GM12874 (cell line): Measurements from ENCODE around the gene ANTKMT.

ENCODE experiments used
- TF ChIP-seq, protein P1 (sequence below): IDR thresholded peaks from 2 replicates; pipeline ENCODE4 v1.5.1; 2011; ENCODE audit warnings: low read depth, mild to moderate bottlenecking, control low read depth, low read length, moderate library complexity; ENCODE audit not compliant: insufficient read depth

Gene ANTKMT

DNA sequence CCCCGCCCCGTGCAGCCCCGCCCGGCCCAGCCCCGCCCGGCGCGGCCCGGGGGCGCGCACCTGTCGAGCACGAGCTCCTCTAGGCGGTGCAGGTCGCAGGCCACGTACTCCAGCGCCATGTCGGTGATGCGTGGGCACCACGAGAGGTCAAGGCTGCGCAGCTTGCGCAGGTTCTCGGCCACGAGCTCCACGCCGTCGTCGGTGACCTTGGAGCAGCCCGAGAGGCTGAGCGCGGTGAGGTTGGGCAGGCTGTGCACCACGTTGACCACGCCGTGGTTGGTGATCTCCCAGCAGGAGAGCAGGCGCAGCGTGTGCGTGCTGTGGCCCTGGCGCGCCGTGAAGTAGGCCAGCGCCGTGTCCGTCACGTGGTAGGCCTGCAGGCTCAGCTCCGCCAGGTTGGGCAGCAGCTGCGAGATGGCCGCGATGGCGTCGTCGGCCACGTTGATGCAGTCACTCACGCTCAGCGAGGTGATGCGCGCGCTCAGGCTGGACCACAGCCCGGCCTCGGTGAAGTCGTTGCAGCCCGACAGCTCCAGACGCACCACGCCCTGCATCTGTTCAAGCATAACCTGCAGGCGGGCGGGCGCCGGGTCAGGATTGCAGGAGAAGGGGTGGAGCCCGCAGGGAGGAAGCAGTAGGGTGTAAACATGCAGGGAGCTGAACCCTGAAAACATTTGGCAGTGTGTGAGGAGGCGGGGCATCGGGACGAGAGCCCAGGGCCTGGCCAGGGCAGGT, 25.4 kb upstream of the ANTKMT start:
- TF ChIP-seq, protein P1, sequence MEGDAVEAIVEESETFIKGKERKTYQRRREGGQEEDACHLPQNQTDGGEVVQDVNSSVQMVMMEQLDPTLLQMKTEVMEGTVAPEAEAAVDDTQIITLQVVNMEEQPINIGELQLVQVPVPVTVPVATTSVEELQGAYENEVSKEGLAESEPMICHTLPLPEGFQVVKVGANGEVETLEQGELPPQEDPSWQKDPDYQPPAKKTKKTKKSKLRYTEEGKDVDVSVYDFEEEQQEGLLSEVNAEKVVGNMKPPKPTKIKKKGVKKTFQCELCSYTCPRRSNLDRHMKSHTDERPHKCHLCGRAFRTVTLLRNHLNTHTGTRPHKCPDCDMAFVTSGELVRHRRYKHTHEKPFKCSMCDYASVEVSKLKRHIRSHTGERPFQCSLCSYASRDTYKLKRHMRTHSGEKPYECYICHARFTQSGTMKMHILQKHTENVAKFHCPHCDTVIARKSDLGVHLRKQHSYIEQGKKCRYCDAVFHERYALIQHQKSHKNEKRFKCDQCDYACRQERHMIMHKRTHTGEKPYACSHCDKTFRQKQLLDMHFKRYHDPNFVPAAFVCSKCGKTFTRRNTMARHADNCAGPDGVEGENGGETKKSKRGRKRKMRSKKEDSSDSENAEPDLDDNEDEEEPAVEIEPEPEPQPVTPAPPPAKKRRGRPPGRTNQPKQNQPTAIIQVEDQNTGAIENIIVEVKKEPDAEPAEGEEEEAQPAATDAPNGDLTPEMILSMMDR, result no peak

DNA sequence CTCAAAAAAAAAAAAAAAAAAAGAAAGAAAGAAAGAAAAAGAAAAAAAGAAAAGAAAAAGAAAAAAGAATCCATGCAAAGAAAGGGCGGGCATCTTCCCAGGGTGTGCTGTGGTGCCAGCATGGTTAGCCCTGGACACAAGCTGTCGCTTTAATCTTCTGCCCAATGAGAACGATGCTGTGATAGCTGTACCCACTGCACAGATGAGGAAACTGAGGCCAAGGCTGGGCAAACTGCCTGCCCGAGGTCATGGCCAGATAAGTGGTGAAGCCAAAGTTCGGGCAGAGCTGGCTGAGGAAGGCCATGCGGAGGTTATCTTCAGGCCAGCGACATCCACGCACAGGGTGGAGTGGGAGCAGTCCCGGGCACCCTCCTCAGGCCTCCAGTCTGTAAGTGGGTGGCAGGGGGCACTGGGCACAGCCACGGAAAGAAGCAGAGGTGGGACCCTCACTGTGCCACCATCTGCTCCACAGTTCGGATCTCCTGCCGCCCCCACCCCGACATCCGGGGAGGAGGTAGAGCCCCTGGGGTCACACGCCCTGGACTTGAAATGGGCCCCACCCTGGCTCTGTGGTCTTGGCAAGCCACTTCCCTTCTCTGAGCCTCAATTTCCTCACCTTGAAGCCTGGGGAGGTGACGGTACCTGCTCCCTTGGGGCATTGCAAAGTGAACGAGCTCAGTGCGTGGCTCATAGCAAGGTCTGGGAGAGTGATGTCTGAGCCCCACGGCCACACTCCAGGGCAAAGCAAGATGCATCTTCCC, 21.9 kb upstream of the ANTKMT start:
- TF ChIP-seq, protein P1, result no peak

DNA sequence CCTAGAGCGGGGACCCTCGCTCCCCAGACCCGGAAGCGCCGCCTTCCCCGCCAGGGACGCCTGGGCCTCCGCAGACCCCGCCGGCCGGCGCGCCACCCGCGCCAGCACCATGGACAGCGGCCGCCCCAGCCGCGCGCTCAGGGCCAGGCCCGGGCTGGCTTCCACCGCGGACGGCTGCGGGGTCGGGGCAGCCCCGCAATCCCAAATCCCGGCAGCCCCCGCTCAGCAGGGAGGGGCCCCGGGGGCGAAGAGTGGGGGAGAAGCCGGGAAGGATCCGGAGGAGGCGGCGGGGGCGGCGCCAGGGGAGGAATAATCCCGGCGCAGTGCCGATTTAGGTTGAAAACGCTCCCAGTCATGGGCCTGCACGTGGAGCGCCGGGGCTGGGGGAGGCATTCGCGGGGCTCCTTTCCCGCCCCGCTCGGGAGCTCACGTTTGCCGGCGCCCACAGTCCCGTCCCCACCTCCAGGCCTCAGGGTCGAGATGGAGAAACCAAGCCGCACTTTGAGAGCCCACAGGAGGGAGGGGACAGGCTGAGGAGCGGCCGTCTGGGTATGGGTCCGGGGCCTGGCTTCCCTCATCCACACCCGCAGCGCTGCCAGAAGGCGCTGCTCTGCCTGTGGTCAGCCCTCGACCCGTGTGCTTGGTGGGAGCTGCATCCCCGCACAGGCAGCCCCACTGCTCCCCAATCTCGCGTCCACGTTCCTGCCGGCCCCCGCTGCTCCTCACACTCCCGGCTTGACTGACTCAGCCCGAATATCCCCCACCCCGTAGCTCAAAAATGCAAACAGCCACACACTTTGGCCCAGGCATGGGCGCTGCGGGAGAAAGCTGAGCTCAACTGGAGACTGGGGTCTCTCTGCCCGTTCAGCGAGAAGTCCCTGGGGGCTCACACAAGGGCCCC, 20.0 kb upstream of the ANTKMT start:
- TF ChIP-seq, protein P1, result no peak

DNA sequence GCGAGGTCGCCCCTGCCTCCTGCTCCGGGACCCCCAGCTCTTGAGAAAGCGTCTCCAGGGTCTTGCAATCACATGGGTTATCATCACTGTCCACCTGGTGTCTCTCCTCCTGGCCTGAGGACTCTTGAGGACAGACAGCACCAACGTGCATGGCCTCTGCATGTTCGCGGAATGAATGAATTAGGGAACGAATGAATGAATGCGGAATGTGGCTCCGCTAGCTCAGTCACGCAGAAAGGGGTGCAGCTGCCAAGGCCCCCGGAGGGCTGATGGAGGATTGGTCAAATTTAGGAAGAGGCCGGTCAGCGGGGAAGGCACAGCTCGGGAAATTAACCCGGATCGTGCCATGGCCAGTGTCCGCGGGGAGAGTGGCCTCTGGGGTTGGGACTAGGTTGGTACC, 18.6 kb upstream of the ANTKMT start:
- TF ChIP-seq, protein P1, result no peak

DNA sequence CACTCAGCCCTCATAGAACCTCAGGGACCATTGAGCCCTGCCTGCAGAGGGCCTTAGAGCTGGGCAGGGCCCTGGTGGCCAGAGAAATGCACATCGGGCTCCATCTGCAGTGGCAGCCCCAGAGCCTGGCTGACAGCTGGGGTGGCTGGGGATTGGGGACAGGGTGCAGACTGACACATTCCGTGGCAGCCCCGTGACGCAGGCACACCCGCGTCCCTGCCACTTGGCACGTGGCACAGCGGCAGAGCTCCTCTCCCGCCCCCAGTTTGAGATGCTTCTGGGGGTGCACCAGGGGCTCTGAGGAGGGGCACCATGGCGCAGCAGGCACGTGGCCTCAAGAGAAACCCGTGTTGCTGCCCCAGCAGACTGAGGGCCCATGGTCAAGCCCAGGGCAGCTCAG, 17.5 kb upstream of the ANTKMT start:
- TF ChIP-seq, protein P1, result no peak

DNA sequence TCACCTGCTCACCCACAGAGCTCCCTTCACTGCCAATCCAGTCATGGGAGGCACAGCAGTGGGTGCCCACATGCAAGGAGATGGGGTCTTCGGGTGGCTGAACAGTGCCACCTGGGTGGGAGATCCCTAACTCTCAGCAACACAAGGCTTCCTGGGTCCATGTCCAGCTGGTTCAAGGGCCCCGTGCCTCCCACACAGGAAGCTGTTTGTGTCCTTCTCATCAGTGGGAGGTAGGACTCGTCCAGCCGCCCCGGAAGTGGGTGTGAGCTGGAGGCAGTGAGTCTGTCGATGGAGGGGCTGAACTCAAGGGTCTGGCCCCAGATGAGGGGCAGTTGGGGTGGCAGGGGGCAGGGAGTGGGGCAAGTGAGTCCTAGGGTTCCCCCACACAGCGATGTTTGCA, 16.9 kb upstream of the ANTKMT start:
- TF ChIP-seq, protein P1, result no peak

DNA sequence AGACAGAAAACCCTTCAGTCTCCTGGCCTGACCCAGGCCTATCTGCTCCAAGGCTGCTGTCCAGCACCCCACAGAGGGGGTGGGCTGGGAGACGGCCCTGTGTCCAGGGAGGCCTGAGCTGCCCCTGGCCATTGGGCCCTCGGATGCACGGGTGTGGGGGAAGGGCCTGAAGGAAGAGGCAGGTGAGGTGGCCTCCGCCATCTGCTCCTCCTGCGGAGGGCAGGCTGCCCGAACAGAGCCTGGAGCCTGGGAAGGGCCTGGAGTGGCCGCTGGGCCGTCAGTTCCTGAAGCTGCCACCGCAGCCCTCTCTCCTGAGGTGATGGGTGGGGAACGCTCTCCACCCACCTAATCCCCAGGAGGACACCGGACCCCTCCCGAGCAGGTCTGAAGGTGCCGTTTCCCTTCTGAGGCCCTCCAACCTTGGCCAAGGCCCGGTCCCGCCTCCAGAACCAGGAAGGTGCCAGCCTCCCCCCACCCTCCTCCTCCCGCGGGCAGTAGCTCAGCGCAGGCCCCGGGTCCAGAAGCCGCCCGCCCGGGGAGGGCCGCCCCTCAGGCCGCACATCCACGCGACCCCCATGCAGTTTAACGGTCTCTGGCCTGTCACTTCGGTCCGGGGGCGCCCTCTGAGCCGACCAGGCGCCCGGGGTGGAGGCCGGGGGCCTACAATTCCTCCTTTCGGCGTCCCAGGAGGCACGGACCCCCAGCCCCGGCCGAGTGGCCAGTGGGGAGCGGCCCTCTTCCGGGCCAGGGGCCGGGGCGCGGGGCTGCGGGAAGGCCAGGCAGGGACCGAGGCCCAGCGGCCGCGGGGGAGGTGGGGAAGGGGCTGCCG, 16.2 kb upstream of the ANTKMT start:
- TF ChIP-seq, protein P1, result no peak
